ENCODE results near the gene KRTAP4-6. TPM values are rescaled to one million over a fixed set of nuclear protein-coding genes. Genes with fewer than 3 reads are reported as not detected.

KRTAP4-6 gene
- total and polyA plus RNA-seq, 2 of the 8 experiments (the other 6 are each of a cell fraction or from before 2014, with no cell fraction given) = not detected

GRCh38 chr17:41098481-41098880 is 41.9 kb downstream of the KRTAP4-6 start (continued):
- TF ChIP-seq, protein P1, sequence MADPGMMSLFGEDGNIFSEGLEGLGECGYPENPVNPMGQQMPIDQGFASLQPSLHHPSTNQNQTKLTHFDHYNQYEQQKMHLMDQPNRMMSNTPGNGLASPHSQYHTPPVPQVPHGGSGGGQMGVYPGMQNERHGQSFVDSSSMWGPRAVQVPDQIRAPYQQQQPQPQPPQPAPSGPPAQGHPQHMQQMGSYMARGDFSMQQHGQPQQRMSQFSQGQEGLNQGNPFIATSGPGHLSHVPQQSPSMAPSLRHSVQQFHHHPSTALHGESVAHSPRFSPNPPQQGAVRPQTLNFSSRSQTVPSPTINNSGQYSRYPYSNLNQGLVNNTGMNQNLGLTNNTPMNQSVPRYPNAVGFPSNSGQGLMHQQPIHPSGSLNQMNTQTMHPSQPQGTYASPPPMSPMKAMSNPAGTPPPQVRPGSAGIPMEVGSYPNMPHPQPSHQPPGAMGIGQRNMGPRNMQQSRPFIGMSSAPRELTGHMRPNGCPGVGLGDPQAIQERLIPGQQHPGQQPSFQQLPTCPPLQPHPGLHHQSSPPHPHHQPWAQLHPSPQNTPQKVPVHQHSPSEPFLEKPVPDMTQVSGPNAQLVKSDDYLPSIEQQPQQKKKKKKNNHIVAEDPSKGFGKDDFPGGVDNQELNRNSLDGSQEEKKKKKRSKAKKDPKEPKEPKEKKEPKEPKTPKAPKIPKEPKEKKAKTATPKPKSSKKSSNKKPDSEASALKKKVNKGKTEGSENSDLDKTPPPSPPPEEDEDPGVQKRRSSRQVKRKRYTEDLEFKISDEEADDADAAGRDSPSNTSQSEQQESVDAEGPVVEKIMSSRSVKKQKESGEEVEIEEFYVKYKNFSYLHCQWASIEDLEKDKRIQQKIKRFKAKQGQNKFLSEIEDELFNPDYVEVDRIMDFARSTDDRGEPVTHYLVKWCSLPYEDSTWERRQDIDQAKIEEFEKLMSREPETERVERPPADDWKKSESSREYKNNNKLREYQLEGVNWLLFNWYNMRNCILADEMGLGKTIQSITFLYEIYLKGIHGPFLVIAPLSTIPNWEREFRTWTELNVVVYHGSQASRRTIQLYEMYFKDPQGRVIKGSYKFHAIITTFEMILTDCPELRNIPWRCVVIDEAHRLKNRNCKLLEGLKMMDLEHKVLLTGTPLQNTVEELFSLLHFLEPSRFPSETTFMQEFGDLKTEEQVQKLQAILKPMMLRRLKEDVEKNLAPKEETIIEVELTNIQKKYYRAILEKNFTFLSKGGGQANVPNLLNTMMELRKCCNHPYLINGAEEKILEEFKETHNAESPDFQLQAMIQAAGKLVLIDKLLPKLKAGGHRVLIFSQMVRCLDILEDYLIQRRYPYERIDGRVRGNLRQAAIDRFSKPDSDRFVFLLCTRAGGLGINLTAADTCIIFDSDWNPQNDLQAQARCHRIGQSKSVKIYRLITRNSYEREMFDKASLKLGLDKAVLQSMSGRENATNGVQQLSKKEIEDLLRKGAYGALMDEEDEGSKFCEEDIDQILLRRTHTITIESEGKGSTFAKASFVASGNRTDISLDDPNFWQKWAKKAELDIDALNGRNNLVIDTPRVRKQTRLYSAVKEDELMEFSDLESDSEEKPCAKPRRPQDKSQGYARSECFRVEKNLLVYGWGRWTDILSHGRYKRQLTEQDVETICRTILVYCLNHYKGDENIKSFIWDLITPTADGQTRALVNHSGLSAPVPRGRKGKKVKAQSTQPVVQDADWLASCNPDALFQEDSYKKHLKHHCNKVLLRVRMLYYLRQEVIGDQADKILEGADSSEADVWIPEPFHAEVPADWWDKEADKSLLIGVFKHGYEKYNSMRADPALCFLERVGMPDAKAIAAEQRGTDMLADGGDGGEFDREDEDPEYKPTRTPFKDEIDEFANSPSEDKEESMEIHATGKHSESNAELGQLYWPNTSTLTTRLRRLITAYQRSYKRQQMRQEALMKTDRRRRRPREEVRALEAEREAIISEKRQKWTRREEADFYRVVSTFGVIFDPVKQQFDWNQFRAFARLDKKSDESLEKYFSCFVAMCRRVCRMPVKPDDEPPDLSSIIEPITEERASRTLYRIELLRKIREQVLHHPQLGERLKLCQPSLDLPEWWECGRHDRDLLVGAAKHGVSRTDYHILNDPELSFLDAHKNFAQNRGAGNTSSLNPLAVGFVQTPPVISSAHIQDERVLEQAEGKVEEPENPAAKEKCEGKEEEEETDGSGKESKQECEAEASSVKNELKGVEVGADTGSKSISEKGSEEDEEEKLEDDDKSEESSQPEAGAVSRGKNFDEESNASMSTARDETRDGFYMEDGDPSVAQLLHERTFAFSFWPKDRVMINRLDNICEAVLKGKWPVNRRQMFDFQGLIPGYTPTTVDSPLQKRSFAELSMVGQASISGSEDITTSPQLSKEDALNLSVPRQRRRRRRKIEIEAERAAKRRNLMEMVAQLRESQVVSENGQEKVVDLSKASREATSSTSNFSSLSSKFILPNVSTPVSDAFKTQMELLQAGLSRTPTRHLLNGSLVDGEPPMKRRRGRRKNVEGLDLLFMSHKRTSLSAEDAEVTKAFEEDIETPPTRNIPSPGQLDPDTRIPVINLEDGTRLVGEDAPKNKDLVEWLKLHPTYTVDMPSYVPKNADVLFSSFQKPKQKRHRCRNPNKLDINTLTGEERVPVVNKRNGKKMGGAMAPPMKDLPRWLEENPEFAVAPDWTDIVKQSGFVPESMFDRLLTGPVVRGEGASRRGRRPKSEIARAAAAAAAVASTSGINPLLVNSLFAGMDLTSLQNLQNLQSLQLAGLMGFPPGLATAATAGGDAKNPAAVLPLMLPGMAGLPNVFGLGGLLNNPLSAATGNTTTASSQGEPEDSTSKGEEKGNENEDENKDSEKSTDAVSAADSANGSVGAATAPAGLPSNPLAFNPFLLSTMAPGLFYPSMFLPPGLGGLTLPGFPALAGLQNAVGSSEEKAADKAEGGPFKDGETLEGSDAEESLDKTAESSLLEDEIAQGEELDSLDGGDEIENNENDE (IDR thresholded peaks at IDR 0.05; ENCODE audit: insufficient replicate concordance, low read length) = no peak
- TF ChIP-seq CHD1 (IDR thresholded peaks at IDR 0.05; ENCODE audit: low read depth, low read length) = no peak
- TF ChIP-seq JUND (IDR thresholded peaks at IDR 0.05; ENCODE audit: low read length) = no peak
- no peak for TF ChIP-seq RAD21 (IDR thresholded peaks at IDR 0.05 in 1 of 2, conservative IDR thresholded peaks at IDR 0.05 in 1 of 2; ENCODE audit: low read depth in 2 of 2, low read length in 2 of 2)
- TF ChIP-seq KDM1A (IDR thresholded peaks at IDR 0.05; ENCODE audit: borderline replicate concordance, low read length) = no peak
- TF ChIP-seq TAF1 (IDR thresholded peaks at IDR 0.05; ENCODE audit: low read depth, low read length) = no peak
- no peak for TF ChIP-seq RFX5 (IDR thresholded peaks at IDR 0.05; ENCODE audit: borderline replicate concordance, low read depth, low read length)
- TF ChIP-seq RXRA (IDR thresholded peaks at IDR 0.05; ENCODE audit: insufficient read depth, low read depth, low read length) = no peak
- no peak for TF ChIP-seq RNF2 (IDR thresholded peaks at IDR 0.05; ENCODE audit: borderline replicate concordance, low read depth, low read length, missing control alignments, poor library complexity, severe bottlenecking)
- no peak for TF ChIP-seq CBX5 (IDR thresholded peaks at IDR 0.05; ENCODE audit: low read depth, low read length)
- no peak for TF ChIP-seq TBP (IDR thresholded peaks at IDR 0.05; ENCODE audit: low read depth, low read length)
- no peak for TF ChIP-seq EGR1 (IDR thresholded peaks at IDR 0.05; ENCODE audit: borderline replicate concordance, low read depth, low read length)

All from H1 (cell line).